SU-DHL-6 (cell line): ENCODE data around the gene PHLDB1.

ENCODE experiments used
- EZH2phosphoT487 ChIP-seq: fragments of 200-600 bp; sonication (generic), shearing (Covaris generic); conservative IDR thresholded peaks from 2 replicates; pipeline ENCODE4 v1.6.1; 2018; ENCODE audit warnings: mild to moderate bottlenecking, antibody characterized with exemption, low read length, moderate library complexity, mixed read lengths
- TF ChIP-seq, protein P1 (sequence below): fragments of 200-600 bp; sonication (generic); IDR thresholded peaks from one replicate; pipeline ENCODE4 v1.5.1; 2017; ENCODE audit warnings: antibody characterized with exemption, mild to moderate bottlenecking, low read length, moderate library complexity; ENCODE audit not compliant: insufficient read depth, poor library complexity, severe bottlenecking

DNA sequence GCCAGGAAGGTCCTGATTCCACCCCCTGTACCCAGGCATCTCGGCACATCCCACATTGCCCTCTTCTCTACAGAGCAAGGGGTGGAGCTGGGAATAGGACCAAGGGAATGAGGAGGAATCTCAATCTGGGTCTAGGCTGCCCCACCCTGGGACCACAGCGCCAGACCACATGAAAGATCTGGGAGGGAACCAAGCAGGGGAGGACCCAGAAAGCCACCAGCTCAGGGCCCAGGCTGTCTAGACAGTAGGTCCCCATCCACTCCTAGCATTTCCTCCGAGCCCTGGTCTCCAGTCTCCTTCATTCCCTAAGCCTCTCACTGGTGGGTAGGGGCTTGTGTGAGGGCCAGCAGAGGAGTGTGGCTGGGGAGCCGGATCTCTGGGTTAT is 11.6 kb downstream of the PHLDB1 start:
- TF ChIP-seq, protein P1, sequence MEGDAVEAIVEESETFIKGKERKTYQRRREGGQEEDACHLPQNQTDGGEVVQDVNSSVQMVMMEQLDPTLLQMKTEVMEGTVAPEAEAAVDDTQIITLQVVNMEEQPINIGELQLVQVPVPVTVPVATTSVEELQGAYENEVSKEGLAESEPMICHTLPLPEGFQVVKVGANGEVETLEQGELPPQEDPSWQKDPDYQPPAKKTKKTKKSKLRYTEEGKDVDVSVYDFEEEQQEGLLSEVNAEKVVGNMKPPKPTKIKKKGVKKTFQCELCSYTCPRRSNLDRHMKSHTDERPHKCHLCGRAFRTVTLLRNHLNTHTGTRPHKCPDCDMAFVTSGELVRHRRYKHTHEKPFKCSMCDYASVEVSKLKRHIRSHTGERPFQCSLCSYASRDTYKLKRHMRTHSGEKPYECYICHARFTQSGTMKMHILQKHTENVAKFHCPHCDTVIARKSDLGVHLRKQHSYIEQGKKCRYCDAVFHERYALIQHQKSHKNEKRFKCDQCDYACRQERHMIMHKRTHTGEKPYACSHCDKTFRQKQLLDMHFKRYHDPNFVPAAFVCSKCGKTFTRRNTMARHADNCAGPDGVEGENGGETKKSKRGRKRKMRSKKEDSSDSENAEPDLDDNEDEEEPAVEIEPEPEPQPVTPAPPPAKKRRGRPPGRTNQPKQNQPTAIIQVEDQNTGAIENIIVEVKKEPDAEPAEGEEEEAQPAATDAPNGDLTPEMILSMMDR = no peak
- TF ChIP-seq EZH2phosphoT487 = no peak
